GM12878 (cell line): ENCODE results near the gene BRSK2. TPM values are rescaled to one million over a fixed set of nuclear protein-coding genes. Genes with fewer than 3 reads are reported as not detected.

ENCODE experiments used
- ATAC-seq: fragments of 200-7000 bp; cut with Tn5 transposase; 3 replicates; pipeline ENCODE4 v1.9.1; 2020; ENCODE audit warnings: mild to moderate bottlenecking, moderate library complexity
- BruUV-seq: library from RNA; stranded (reverse); fragments of 400-500 nt; replicated peaks from 2 replicates; lab custom pipeline; 2021; lab: Mats Ljungman, UMichigan
- CTCF ChIA-PET: fragments of 300-600 bp; sonication (Branson Sonifier 250); formaldehyde crosslinking; extraction: SDS; loops from one replicate; lab custom pipeline; 2021; ENCODE audit warnings: inconsistent platforms; lab: Yijun Ruan, JAX
- POLR2A ChIA-PET: fragments of 350-600 bp; formaldehyde crosslinking; extraction: SDS; loops from one replicate; lab custom pipeline; 2021; ENCODE audit warnings: inconsistent platforms; lab: Charles Lee
- RAD21 ChIA-PET: fragments of 300-600 bp; sonication (Branson Sonifier 250); formaldehyde crosslinking; loops from one replicate; lab custom pipeline; 2023; ENCODE audit warnings: antibody characterized with exemption; ENCODE audit not compliant: unreplicated experiment; lab: Charles Lee
- SMC1A ChIA-PET: fragments of 300-600 bp; sonication (Branson Sonifier 250); formaldehyde crosslinking; loops from one replicate; lab custom pipeline; 2023; ENCODE audit not compliant: unreplicated experiment, uncharacterized antibody; lab: Charles Lee
- DNase-seq: peaks from one replicate; pipeline ENCODE4 v3.0.0-alpha.2; 2011; ENCODE audit warnings: low read depth, low spot score
- FAIRE-seq: peaks from 3 replicates; lab custom pipeline; 2011; peaks lifted over from hg19 to GRCh38; lab: Jason Lieb, UNC
- H2AFZ ChIP-seq: 2 replicates; pipeline ENCODE4 v1.6.0; 2011; ENCODE audit warnings: low read depth, low read length, control low read depth; ENCODE audit not compliant: control insufficient read depth
- H3K27ac ChIP-seq: 2 replicates; pipeline ENCODE4 v1.5.1; 2011; ENCODE audit warnings: control low read depth; ENCODE audit not compliant: control insufficient read depth, insufficient read depth
- H3K27me3 ChIP-seq, 2 experiments: replicated peaks in 1 of 2; 2 replicates each; pipeline versions ENCODE4 v1.6.0 to v1.6.1; 2011; ENCODE audit warnings: low read length in 1 of 2; ENCODE audit not compliant: control insufficient read depth in 2 of 2, insufficient read depth in 2 of 2
- H3K36me3 ChIP-seq, 2 experiments: 2 replicates each; pipeline ENCODE4 v1.5.1; 2011; ENCODE audit warnings: low read length in 1 of 2; ENCODE audit not compliant: control insufficient read depth in 2 of 2, insufficient read depth in 2 of 2
- H3K4me1 ChIP-seq: 2 replicates; pipeline ENCODE4 v1.6.1; 2011; ENCODE audit warnings: mild to moderate bottlenecking, low read length, moderate library complexity, mixed read lengths; ENCODE audit not compliant: control insufficient read depth, insufficient read depth
- H3K4me2 ChIP-seq: 2 replicates; pipeline ENCODE4 v1.6.0; 2011; ENCODE audit warnings: control low read depth; ENCODE audit not compliant: control insufficient read depth, insufficient read depth
- H3K4me3 ChIP-seq: fragments of 200-600 bp; sonication (generic); 2 replicates; pipeline ENCODE4 v1.5.1; 2016
- H3K79me2 ChIP-seq: 2 replicates; pipeline ENCODE4 v1.6.0; 2011; ENCODE audit warnings: low read length; ENCODE audit not compliant: control insufficient read depth, insufficient read depth
- H3K9ac ChIP-seq: 2 replicates; pipeline ENCODE4 v1.8.0; 2011; ENCODE audit warnings: low read length, control low read depth, mixed read lengths; ENCODE audit not compliant: control insufficient read depth, insufficient read depth
- H3K9me3 ChIP-seq: replicated peaks from 3 replicates; pipeline ENCODE4 v1.5.1; 2011; ENCODE audit warnings: mild to moderate bottlenecking, low read length; ENCODE audit not compliant: control insufficient read depth, insufficient read depth
- H4K20me1 ChIP-seq: 2 replicates; pipeline ENCODE4 v1.6.0; 2011; ENCODE audit not compliant: control insufficient read depth, insufficient read depth
- ASH2L ChIP-seq: fragments of 300-600, 200-600 bp; sonication (generic); IDR thresholded peaks from 2 replicates; pipeline ENCODE4 v1.6.1; 2017; ENCODE audit warnings: low read depth, mild to moderate bottlenecking, borderline replicate concordance
- ATF7 ChIP-seq: fragments of 450-650 bp; IDR thresholded peaks from 2 replicates; pipeline ENCODE4 v1.6.1; 2016; ENCODE audit warnings: low read depth, mild to moderate bottlenecking
- CBFB ChIP-seq: IDR thresholded peaks from 2 replicates; pipeline ENCODE4 v1.6.1; 2016; ENCODE audit warnings: antibody characterized with exemption, low read depth
- CTCF ChIP-seq, 3 experiments: IDR thresholded peaks in 2 of 3; conservative IDR thresholded peaks in 1 of 3; 2 replicates each; pipeline ENCODE4 v1.5.1; 2011; ENCODE audit warnings: low read depth in 3 of 3, low read length in 3 of 3, mild to moderate bottlenecking in 3 of 3, control low read depth in 2 of 3, moderate library complexity in 2 of 3, inconsistent platforms in 1 of 3, mixed read lengths in 1 of 3; ENCODE audit not compliant: control insufficient read depth in 2 of 3, insufficient read depth in 1 of 3; ENCODE audit errors: extremely low read depth in 1 of 3
- EED ChIP-seq: sonication (generic); IDR thresholded peaks from 2 replicates; pipeline ENCODE4 v1.6.1; 2016; ENCODE audit warnings: antibody characterized with exemption, low read depth
- NFIC ChIP-seq: IDR thresholded peaks from 2 replicates; pipeline ENCODE4 v1.6.1; 2012; ENCODE audit warnings: low read depth, mild to moderate bottlenecking, inconsistent platforms, low read length, moderate library complexity
- SIX5 ChIP-seq: IDR thresholded peaks from 2 replicates; pipeline ENCODE4 v1.6.1; 2011; ENCODE audit warnings: mild to moderate bottlenecking, low read depth, low read length, moderate library complexity; ENCODE audit not compliant: severe bottlenecking
- SMAD5 ChIP-seq: IDR thresholded peaks from 2 replicates; pipeline ENCODE4 v1.6.1; 2016; ENCODE audit warnings: antibody characterized with exemption, low read depth
- SPI1 ChIP-seq: IDR thresholded peaks from 2 replicates; pipeline ENCODE4 v1.6.1; 2011; ENCODE audit warnings: low read depth, mild to moderate bottlenecking, low read length, moderate library complexity, borderline replicate concordance; ENCODE audit not compliant: insufficient read depth
- WGBS: methylation state at CpG from one replicate; pipeline ENCODE4 v1.1.6; 2016; ENCODE audit warnings: low lambda C conversion rate; ENCODE audit not compliant: insufficient replicate concordance, insufficient coverage; ENCODE audit errors: missing lambda C conversion rate; 5-methylcytosine and 5-hydroxymethylcytosine counted together
- in situ Hi-C: fragments of 300-500 bp; cut with MboI; formaldehyde crosslinking; loops from 9 replicates; pipeline ENCODE4 v1.14.3; 2018; ENCODE audit warnings: mixed read lengths
- intact Hi-C: fragments of 100-400 bp; cut with micrococcal nuclease; formaldehyde crosslinking; loops from one replicate; pipeline ENCODE4 v1.14.2; 2022; ENCODE audit not compliant: unreplicated experiment
- polyA plus RNA-seq, 11 experiments: library from polyadenylated mRNA; depleted of rRNA in 4 of 11; unstranded in 6 of 11; stranded (reverse) in 5 of 11; fragments of >200 nt; fragmentation: Nextera tagmentation in 4 of 11; fragmentation: Illumina TruSeq in 1 of 11; extraction: Ambion mirVana in 4 of 11; extraction: Trizol in 1 of 11; gene quantifications; 1 replicate in 1 of 11; 2 replicates in 10 of 11; pipeline versions ENCODE4 v1.2.1 to v1.2.3, GENCODE V29; 2011 to 2016; ENCODE audit warnings: inconsistent platforms in 2 of 11, missing spikeins in 2 of 11, low read depth in 1 of 11
- total RNA-seq, 4 experiments: library from RNA; depleted of rRNA in 3 of 4; stranded (reverse); fragments of >200 nt in 3 of 4; fragmentation: Illumina TruSeq in 1 of 4; extraction: Trizol in 1 of 4; gene quantifications; 2 replicates each; pipeline versions ENCODE4 v1.2.1 to v1.2.3, GENCODE V29; 2013 to 2021
- TF ChIP-seq, protein P1 (sequence below): fragments of 450-650 bp; IDR thresholded peaks from 2 replicates; pipeline ENCODE4 v1.6.1; 2017; ENCODE audit warnings: mild to moderate bottlenecking, moderate library complexity
- TF ChIP-seq, protein P2 (sequence below): IDR thresholded peaks from 2 replicates; pipeline ENCODE4 v1.6.1; 2011; ENCODE audit warnings: mild to moderate bottlenecking, low read depth, low read length, moderate library complexity; ENCODE audit not compliant: insufficient replicate concordance

BRSK2 gene
- total and polyA plus RNA-seq, 10 of the 15 experiments (the other 5 are each of a cell fraction or from before 2014, with no cell fraction given) = 0.13 TPM; not detected in 9

DNA sequence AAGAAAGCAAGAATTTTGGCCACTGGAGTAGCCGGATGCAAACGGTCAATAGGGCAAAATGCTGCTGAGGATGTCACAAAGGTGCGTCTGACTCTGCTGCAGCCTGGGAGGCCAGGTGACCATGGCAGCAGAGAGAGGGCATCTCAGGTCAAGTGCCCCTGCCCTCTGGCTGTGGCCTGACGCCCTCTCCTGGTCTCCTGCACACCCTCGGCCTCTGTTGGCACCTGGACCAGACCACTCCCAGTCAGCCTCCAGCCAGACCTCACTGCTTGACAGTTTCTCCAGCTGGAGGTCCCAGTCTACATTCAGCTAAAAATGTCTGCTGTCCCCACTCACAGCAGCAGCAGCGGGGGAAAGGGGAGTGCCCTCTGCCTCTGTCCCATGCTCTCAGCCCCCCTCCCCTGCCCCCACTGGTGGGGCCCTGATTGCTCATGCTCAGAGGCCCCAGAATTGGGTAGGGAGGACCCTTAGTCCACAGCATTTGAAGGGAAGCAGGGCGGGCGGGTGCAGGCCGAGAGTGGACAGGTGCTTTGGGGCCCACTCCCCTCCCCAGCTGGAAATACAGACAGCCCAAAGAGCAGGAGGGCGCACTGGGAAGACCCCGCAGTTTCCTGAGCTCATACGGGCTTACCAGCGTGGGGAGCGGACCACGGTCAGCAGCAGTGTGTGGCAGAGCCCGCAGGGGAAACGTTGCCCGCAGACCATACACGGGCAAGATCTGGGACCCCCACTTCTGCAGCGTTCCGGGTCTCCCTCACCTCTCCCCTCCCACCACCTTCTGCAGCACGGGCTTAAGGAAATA lies 1.6 kb upstream of the BRSK2 start:
- POLR2A ChIA-PET = no interaction called here
- Histone ChIP-seq H3K9ac (no peak overlapping the region), H3K79me2 (no peaks in the 10 kb centered on the region), H3K36me3 (no peaks in the 10 kb centered on the region), H2AFZ (no peak overlapping the region), H3K4me1 (peaks cover 11% of the 10 kb centered on the region), H3K27ac (no peak overlapping the region), H3K27me3 (peaks cover 6 to 14% of the 10 kb centered on the region in 2 experiments), H3K4me3 (no peak overlapping the region), H3K4me2 (no peak overlapping the region), H4K20me1 (no peaks in the 10 kb centered on the region), H3K9me3 (no peaks in the 10 kb centered on the region)
- DNase-seq = no peak
- CTCF ChIA-PET = no interaction called here
- RAD21 ChIA-PET = no interaction called here
- intact Hi-C loops = loop anchor here (10.0 kb wide), 1 partner anchor 83 kb away; the partner anchor contains the start of gene TOLLIP
- SMC1A ChIA-PET = no interaction called here
- no TSS peak for BruUV-seq
- in situ Hi-C loops = no loop called here
- ATAC-seq = no peak
- TF ChIP-seq ATF7 (no peak), EED (no peak), NFIC (no peak), ASH2L (no peak), SMAD5 (no peak), CBFB (no peak), CTCF (IDR thresholded peaks at IDR 0.05 in 2 of 3, conservative IDR thresholded peaks at IDR 0.05 in 1 of 3; ENCODE audit: control insufficient read depth in 2 of 3, extremely low read depth in 1 of 3, insufficient read depth in 1 of 3, low read depth in 3 of 3, low read length in 3 of 3) (no peak), SIX5 (no peak), SPI1 (no peak)
- TF ChIP-seq, protein P1, sequence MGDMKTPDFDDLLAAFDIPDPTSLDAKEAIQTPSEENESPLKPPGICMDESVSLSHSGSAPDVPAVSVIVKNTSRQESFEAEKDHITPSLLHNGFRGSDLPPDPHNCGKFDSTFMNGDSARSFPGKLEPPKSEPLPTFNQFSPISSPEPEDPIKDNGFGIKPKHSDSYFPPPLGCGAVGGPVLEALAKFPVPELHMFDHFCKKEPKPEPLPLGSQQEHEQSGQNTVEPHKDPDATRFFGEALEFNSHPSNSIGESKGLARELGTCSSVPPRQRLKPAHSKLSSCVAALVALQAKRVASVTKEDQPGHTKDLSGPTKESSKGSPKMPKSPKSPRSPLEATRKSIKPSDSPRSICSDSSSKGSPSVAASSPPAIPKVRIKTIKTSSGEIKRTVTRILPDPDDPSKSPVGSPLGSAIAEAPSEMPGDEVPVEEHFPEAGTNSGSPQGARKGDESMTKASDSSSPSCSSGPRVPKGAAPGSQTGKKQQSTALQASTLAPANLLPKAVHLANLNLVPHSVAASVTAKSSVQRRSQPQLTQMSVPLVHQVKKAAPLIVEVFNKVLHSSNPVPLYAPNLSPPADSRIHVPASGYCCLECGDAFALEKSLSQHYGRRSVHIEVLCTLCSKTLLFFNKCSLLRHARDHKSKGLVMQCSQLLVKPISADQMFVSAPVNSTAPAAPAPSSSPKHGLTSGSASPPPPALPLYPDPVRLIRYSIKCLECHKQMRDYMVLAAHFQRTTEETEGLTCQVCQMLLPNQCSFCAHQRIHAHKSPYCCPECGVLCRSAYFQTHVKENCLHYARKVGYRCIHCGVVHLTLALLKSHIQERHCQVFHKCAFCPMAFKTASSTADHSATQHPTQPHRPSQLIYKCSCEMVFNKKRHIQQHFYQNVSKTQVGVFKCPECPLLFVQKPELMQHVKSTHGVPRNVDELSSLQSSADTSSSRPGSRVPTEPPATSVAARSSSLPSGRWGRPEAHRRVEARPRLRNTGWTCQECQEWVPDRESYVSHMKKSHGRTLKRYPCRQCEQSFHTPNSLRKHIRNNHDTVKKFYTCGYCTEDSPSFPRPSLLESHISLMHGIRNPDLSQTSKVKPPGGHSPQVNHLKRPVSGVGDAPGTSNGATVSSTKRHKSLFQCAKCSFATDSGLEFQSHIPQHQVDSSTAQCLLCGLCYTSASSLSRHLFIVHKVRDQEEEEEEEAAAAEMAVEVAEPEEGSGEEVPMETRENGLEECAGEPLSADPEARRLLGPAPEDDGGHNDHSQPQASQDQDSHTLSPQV = no peak
- TF ChIP-seq, protein P2, sequence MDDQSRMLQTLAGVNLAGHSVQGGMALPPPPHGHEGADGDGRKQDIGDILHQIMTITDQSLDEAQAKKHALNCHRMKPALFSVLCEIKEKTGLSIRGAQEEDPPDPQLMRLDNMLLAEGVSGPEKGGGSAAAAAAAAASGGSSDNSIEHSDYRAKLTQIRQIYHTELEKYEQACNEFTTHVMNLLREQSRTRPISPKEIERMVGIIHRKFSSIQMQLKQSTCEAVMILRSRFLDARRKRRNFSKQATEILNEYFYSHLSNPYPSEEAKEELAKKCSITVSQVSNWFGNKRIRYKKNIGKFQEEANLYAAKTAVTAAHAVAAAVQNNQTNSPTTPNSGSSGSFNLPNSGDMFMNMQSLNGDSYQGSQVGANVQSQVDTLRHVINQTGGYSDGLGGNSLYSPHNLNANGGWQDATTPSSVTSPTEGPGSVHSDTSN = no peak
- WGBS = 52% methylated on average over 22 of the region's 22 CpGs
- no peak for FAIRE-seq
